ENCODE results near the gene TEX29.

DNA sequence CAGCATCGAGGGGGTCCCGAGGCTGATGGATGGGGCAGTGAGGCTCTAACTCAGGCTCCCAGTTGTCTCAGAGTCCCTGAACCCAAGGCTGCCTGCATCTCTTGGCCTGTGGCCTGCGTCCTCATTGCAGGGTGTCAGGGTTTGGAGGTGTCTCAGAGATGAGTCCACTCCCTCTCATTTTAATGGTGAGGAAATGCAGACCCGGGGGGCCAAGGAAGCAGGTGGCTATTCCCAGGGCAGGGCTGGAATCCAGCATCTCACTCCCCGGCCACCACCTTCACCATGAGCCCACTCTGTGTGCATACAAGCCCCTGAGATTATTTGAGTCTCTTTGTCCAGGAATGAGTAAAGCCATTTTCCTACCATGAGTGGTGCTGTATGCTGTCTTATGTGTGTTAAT lies 21.4 kb downstream of the TEX29 start:
- TF ChIP-seq POLR2A (IDR thresholded peaks at IDR 0.05) = no peak
- TF ChIP-seq, protein P1, sequence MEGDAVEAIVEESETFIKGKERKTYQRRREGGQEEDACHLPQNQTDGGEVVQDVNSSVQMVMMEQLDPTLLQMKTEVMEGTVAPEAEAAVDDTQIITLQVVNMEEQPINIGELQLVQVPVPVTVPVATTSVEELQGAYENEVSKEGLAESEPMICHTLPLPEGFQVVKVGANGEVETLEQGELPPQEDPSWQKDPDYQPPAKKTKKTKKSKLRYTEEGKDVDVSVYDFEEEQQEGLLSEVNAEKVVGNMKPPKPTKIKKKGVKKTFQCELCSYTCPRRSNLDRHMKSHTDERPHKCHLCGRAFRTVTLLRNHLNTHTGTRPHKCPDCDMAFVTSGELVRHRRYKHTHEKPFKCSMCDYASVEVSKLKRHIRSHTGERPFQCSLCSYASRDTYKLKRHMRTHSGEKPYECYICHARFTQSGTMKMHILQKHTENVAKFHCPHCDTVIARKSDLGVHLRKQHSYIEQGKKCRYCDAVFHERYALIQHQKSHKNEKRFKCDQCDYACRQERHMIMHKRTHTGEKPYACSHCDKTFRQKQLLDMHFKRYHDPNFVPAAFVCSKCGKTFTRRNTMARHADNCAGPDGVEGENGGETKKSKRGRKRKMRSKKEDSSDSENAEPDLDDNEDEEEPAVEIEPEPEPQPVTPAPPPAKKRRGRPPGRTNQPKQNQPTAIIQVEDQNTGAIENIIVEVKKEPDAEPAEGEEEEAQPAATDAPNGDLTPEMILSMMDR (IDR thresholded peaks at IDR 0.05) = no peak
